Medulla oblongata (tissue), 1 donor: ENCODE results near the gene RCCD1.

ENCODE experiments used
- DNase-seq: peaks from one replicate; pipeline ENCODE4 v3.0.0-alpha.2; 2015; ENCODE audit errors: extremely low spot score

RCCD1 gene

GRCh38 chr15:90966262-90966661, 11.6 kb downstream of the RCCD1 start:
- DNase-seq, result no peak

DNA sequence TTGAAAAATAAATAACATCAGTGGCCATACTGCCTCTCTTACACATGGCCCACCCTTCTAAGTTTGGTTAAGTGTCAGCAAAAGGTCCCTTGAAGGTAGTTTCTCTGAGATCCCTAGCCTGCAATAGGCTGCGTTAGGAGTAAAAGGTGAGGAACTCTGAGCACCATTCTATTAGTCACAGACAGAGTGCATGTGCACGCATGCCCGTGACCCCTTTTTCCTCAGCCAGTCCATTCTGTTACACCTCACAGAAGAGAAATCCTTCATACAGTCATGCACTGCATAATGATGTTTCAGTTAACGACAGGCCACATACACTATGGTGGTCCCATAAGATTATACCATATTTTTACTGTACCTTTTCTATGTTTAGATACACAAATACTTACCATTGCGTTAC, 12.5 kb downstream of the RCCD1 start:
- no peak for DNase-seq

DNA sequence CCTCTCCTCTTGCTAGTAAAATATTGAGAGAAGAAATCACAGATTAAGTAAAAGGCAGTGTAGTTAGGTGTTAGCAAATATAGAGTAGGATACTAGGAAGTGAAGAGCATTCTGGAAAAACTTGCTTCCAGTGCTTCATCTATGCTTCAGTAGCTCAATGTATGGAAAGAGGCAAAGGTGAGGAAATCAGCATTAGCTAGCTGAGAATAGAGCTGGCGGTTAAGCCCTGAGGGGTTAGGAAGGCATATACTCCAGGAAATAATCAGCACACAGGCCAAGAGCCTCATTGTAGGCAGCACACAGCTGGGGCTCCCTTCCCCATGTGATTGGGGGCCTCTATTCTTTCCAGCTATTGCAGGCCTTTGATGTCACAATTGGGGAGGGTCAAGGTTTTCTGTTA, 13.8 kb downstream of the RCCD1 start:
- DNase-seq, result no peak

DNA sequence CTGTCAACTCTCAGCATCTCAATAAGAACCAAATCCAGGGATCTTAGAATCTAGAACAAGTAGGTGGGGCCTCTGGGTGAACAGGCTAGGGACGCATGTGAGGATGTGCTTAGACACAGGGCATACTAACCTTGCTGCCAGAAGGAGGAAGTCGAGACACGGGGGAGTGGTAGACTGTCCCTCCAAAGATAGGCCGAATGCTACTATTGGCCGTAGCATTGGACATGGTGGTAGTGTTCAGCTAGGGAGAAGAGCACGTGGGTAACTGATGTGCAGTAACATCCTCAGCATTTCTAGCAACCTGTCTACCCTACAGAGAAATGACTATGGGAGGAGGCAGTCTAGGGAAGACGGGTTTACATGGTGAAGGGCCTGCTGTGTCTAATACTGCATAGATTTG, 15.6 kb downstream of the RCCD1 start:
- no peak for DNase-seq

GRCh38 chr15:90972133-90972532, 17.4 kb downstream of the RCCD1 start:
- DNase-seq, result no peak

GRCh38 chr15:90974216-90974615, 19.5 kb downstream of the RCCD1 start:
- no peak for DNase-seq

- DNase-seq, result no peak
Observed at GRCh38 chr15:90979582-90979981, 24.9 kb downstream of the RCCD1 start.

- no peak for DNase-seq
Observed at GRCh38 chr15:90981681-90982080, 27.0 kb downstream of the RCCD1 start.

- DNase-seq, result no peak
Observed at GRCh38 chr15:90982135-90982534, 27.5 kb downstream of the RCCD1 start.

DNA sequence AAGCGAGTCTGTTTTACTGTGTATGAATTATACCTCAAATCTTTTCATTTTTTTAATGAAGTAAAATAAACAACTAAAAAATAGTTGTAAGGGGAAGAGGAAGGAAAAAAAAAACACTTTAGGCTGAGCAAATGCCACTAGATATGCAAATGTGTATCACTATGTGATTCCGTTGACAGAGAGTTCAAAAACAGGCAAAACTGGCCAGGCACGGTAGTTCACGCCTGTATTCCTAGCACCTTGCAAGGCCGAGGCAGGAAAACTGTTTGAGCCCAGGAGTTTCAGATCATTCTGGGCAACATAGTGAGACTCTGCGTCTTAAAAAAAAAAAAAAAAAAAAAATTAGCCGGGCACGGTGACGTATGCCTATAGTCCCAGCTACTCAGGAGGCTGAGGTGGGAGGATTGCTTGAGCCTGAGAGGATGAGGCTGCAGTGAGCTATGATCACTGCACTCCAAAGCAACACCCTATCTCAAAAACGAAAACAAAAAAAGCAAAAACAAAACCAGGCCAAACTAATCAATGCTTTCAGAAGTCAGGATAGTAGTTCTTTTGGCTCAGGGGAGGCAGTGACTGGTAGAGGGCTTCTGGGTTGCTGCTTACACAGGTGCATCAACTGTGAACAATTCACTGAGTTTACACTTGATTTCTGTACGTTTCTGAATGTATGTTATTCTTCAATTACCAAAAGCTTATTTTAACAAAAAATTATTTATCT, 32.3 kb downstream of the RCCD1 start:
- no peak for DNase-seq

DNA sequence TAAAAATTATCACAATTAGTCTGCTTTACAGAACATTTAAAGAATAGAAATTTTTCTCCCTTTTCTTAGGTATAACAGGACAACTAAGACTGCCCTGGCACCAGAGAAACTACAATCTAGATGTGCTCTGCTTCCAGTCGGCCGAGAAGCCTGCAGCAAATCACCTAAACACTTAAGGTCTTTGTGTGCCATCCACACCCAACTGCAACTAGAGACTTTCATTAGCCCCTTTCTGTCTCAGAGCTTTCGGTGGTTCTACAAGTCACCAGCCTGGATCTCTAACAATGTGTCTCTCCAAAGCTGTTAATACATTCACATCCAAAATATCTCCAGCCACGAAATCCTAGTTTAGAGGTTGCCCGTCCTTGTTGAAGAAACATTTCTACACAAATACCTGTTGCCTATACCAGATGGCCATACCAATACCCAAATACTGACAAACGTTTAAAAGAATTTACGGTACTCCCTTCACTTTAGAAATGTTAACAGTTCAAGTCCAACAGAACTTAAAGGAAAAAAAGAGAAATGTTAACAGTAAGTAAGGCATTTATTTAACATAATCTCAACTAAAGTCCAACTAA, 33.0 kb downstream of the RCCD1 start:
- no peak for DNase-seq

DNA sequence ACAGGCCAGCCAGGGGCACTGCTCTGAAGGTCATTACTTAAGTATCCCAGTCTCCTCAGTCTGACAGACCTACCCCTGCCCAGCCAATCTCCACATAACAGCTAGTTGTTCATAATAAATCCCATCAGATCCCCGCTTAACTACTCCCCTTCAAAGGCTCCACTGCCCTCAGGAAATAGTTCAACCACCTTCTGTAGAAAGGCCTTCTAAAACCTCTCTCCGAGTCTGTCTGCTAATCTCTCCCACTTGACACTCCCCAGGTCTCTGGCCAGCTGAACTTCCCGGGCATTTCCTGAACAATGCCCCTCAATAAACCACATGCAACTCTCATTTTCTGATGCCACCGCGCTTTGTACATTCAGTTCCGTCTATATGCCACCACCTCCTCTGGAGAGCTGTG, 33.6 kb downstream of the RCCD1 start:
- no peak for DNase-seq

DNA sequence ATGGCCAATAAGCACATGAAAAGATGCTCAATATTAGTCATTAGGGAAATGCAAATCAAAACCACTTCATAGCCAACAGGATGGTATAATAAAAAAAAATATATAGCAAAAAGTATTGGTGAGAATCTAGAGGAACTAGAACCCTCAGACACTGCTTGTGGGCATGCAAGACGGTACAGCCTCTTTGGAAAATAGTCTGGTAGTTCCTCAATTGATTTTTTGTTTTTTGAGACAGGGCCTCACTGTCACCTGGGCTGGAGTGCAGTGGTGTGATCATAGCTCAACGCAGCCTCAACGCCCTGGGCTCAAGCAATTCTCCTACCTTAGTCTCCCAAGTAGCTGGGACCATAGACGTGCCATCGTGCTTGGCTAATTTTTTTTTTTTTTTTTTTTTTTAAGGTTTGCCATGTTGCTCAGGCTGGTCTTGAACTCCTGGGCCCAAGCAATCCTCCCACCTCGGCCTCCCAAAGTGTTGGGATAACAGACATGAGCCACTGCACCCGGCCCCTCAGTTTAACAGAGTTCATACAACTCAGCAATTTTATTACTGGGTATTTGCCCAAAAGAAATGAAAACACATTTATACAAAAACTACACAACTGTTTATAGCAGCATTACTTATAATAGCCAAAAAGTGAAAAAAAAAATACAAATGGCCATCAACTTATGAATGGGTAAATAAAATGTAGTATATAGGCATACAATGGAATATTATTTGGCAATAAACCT, 34.5 kb downstream of the RCCD1 start:
- no peak for DNase-seq

DNA sequence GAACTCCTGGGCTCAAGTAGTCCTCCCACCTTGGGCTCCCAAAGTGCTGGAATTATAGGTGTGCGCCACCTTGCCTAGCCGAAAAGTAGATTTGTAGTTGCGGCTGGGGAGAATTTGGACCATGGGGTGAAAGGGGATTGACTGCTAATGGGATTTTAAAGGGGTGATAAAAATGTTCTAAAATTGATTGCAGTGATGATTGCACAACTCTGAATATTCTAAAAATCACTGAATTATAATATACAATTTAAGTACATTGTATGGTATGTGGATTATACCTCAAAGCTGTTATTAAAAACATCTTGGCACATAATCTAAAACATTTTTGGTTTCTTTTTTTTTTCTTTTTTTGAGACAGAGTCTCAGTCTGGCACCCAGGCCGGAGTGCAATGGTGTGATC, 35.8 kb downstream of the RCCD1 start:
- no peak for DNase-seq

GRCh38 chr15:90991587-90992285, 37.1 kb downstream of the RCCD1 start:
- DNase-seq, result no peak

DNA sequence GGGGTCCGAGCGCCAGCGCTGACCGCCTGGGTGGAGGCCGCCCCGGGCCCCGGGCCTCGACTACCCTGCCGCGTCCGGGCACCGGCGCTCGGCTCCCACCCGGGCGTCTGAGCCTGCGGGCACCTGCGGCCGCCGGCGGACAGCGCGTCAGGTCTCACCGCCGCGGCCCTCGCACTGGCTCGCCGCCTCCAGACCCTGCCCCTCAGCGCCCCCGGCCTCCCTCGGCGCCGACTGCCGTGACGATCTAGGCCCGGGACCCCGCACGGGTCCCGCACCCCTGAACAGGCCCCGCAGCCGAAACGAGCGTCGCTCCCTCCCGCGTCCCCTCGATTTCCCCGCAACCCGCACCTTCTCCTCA, 39.4 kb downstream of the RCCD1 start:
- no peak for DNase-seq

DNA sequence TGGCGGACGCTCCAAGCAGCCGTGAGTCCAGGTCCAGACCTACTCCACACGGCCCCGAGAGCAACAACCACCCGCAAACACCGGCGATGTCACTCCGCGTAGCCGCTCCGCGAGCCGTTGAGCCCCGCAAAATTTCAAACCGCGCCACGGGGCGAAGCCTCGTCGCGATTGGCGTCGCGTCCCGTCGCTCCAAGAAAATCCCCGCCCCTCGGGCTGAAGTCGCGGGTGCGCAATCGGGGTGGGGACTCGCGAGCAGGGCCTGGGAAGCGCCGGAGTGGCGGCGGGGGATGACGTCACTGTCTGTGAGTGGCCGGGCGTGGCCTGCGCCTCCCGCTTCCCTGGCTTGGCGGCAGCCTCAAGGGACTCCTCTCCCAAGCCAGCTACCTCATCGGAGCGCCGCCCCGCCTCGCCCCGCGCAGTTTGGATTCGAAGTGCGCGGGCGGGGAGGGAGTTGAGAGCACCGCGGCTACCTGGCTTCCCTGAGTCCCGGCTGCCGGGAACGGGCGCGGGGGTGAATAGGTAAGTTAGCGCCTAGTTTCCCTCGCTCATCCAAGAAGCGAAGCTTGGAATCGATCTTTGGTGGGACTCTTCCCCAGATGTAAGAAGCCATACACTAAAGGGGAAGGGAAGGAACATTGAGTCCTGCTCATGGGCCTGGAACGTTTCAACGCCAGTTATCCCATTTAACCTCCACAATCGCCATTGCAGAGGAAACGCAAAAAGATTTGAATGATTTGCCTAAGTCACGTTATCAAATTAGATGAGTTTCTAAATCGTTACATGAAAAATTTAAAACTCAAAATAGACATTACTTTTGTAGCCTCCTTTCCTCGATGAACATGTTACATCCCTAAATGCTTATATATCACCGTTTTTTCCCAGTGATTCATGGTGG, 40.0 kb downstream of the RCCD1 start, which contains the start of gene PRC1:
Gene PRC1, minus strand, starts transcription at position 119 of the 895 bp plus-strand sequence. Its CDS starts 118 bp downstream, at position 1.
- peak; percentile 98 for DNase-seq

DNA sequence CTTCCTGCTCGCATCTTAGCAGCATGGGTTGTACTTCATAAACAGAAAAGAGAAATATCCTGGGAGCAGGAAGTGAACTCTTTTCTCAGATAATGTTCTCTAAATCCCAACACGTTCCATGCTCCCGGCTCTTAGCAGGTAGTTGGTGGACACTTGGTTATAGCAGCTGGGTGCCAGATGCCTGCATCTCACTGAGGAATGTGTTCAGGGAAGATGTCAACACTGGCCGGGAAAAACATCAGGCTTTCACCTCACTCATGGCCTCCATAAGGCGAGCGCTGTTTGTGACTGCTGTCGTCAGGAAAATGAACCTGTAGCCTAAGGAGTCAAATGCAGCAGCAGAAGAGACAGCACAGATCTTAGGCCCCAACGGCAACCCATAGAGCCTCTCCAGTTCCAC, 44.1 kb downstream of the RCCD1 start:
- DNase-seq, result no peak

- no peak for DNase-seq
Observed at GRCh38 chr15:91001209-91001608, 46.5 kb downstream of the RCCD1 start.

- no peak for DNase-seq
Observed at GRCh38 chr15:91007266-91007665, 52.6 kb downstream of the RCCD1 start.
